GM19043 (cell line): Measurements from ENCODE around the gene CD37.

Experiments used
- ATAC-seq: cut with Tn5 transposase; IDR thresholded peaks from one replicate; pipeline ENCODE4 v1.9.1; 2021; ENCODE audit warnings: low read depth; ENCODE audit not compliant: unreplicated experiment

The CD37 gene

DNA sequence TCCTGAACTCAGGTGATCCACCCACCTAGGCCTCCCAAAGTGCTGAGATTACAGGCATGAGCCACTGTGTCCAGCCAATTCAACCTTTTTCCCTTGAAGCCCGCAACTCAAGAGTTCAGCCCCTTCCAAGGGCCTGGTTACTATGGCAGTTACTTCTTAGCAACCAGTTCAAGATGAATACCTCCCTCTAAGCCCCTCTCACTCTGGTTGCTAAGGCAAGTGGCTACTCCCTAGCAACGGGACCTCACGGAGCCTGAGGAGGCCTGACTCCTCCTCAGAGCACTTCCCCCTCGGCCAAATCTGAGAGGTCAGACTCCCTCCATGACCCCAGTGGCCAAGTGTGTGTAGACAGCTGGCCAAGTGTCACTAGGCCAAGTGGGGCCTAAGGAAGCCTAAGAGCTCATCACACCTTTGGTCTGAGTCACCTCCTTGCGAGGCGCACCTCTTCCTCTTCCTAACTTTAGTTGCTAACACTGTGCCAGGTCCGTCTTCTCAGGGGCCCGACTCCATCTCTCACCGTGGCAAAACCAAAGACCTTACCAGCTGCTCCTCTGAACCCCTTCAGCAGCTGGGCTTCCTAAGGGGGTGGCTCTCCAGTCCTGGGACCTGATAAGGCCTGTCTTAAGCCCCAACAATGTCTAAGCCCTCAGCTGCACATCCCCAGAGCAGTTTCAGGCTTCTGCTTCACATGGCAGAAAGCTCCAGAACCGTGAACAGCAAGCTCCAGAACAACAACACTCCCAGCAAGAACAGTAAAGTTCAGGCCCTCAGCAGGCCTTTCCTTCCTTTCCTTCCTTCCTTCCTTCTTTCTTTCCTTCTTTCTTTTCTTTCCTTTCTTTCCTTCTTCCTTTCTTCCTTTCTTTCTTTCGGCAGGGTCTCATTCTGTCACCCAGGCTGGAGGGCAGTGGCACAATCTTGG is 9.6 kb downstream of the CD37 start:
- no peak for ATAC-seq

DNA sequence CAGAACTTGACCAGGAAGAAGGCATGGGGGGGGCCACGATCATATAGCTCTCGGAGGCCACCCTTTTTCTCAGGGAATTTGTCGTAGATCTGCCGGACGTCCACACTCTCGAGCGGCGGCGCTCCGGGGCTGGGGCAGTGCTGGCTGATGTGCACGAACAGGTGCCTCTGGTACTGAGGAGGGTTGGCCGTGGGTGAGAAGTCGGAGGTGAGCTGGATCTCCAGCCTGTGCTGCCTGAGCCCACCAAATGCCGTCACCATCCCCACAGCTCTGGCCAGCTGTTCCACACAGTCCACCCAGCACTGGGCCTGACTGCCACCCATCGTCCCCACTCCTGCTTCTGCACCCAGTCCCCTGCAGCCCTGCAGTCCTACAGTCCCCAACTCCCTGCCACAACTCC is 12.0 kb downstream of the CD37 start:
- ATAC-seq = no peak

- ATAC-seq = no peak
Measured at GRCh38 chr19:49347835-49348234, 12.6 kb downstream of the CD37 start.

GRCh38 chr19:49348305-49349189 is 13.3 kb downstream of the CD37 start:
- no peak for ATAC-seq

DNA sequence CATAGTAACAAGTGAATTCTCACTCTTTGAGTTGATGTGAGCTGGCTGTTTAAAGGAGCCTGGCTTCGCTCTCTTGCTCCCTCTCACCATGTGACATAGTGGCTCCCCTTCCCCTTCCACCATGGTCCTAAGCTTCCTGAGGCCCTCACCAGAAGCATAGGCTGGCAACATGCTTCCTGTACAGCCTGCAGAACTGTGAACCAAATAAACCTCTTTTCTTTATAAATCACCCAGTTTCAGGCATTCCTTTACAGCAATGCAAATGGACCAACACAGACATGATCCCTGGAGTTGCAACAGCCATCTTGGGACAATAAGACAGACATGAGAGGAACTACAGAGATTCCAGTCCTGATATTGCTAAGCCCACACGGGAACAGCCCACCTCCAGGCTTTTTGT is 14.4 kb downstream of the CD37 start:
- ATAC-seq = no peak

DNA sequence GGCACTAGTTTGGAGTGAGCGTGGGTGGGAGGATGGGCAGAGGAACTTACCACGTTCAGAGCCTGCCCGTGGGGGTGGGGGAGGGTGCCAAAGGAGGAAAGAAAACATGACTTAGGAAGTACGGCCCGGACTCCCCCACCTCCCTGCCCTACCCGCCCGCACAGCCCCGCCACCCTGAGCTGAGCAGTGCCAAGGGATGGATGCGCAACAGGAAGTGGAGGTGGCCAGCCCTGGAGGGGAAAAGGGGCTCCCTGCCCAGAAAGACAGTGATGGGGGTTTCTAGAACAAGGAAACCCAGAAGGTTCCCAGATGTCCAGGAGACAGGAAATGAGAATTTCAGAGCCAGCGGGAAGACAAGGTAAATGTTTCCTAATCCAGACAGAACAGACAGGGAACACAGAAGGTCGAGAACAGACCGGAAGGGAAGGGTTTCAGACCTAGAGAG is 20.7 kb downstream of the CD37 start:
- no peak for ATAC-seq

GRCh38 chr19:49356382-49356781 is 21.2 kb downstream of the CD37 start:
- ATAC-seq = no peak

DNA sequence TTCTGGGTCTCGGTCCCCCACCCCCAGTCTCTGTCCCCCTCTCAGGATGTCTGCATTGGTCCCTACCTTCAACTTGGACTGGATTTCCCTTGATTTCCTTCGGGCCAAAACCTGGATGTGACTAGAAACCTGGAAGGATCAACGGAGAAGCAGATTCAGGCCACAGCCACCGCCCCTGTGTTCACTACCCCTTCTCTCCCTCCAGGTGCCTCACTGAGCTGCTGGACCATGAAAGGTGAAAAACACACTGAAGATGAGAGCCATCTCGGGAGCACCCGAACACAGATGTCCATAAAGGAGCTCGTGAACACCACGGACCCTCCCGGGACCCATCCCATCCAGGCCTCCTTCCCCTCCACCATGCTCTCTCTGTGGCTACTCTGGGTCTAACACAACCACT is 22.0 kb downstream of the CD37 start:
- ATAC-seq = no peak

DNA sequence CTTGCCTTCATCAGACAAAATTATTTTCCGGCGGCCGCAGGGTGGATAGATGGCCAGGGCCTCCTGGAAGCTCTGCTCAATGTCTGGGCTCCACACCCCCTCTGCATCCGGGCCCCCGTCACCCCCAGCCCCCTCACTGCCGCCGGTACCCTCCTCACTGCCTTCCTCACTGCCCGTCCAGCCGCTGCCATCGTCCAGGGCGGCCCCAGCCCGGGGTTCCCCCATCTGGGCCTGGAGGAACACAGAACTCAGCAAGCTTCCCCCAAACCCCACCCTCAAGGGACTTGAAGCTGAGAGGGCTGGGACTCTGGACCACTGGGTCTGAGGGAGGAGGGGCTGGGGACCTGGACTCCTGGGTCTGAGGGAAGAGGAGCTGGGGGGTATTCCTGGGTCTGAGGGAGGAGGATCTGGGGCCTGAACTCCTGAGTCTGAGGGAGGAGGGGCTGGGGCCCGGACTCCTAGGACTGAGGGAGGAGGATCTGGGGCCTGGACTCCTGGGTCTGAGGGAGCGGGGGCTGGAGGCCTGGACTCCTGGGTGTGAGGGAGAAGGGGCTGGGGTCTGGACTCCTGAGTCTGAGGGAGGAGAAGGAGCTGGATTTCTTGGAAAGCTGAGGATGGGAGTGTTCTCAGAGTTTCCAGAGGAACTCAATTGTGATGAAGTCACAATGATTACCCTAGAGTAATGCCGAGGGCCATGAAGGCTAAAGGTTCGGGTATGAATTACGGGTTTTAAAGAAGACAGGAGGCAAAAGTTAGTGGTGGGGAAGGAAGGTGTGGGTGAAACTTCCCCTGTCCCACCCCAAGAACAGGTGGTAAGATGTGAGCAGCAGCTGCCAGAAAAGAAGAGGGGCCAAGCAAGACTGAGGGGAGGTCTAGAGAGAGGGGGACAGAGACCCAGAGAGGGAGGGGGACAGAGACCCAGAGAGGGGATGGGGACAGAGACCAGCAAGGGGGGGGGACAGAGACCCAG is 24.9 kb downstream of the CD37 start:
- ATAC-seq = no peak

- no peak for ATAC-seq
Measured at GRCh38 chr19:49361438-49362047, 26.3 kb downstream of the CD37 start.

- no peak for ATAC-seq
Measured at GRCh38 chr19:49362048-49362928, 27.1 kb downstream of the CD37 start, which contains the start of gene TEAD2. TEAD2 (minus strand) TSS chr19:49362416; CDS start chr19:49360075, 2,341 bp downstream.

- ATAC-seq = no peak
Measured at GRCh38 chr19:49362929-49363267, 27.7 kb downstream of the CD37 start.

- ATAC-seq = peak; percentile 34
Measured at GRCh38 chr19:49363268-49364082, 28.3 kb downstream of the CD37 start, which contains the start of gene DKKL1. DKKL1 (plus strand) TSS chr19:49363877; CDS start chr19:49363999, 122 bp downstream.

GRCh38 chr19:49364083-49364737 is 29.0 kb downstream of the CD37 start:
- ATAC-seq = no peak

- ATAC-seq = no peak
Measured at GRCh38 chr19:49366110-49366509, 30.9 kb downstream of the CD37 start.

GRCh38 chr19:49368711-49369358 is 33.6 kb downstream of the CD37 start:
- ATAC-seq = no peak

DNA sequence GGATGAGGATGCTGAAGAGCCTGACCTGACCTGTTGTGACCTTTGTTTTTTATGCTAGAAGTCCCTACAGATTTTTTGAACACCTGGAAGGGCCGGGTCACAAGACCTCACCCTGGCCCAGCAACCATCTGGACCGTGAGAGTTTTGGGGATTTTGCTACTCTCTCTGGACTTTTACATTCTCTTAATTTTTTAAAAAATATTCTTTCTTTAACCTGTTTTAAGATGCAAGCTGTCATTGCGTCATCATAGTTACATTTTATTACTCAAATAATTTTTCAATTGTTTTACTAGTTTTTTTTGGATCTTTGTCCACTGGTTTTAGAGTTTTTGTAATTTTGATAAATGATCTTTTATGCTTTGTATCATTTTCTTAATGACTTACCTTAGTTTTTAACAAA is 36.0 kb downstream of the CD37 start:
- ATAC-seq = no peak
